ENCODE data around the gene LSM6.

The LSM6 gene

GRCh38 chr4:146178126-146178525 is 2.6 kb downstream of the LSM6 start:
- no peak for DNase-seq (ENCODE audit: extremely low spot score)
- TF ChIP-seq CTCF (IDR thresholded peaks at IDR 0.05; ENCODE audit: control extremely low read depth, extremely low read depth, low read depth, missing control alignments), result no peak
- POLR2A ChIA-PET, result no interaction called here
- CTCF ChIA-PET, result no interaction called here

GRCh38 chr4:146179784-146180370 is 4.4 kb downstream of the LSM6 start:
- no peak for DNase-seq (ENCODE audit: extremely low spot score)
- no peak for TF ChIP-seq CTCF (IDR thresholded peaks at IDR 0.05; ENCODE audit: control extremely low read depth, extremely low read depth, low read depth, missing control alignments)
- POLR2A ChIA-PET, result no interaction called here
- CTCF ChIA-PET, result interaction anchor here (1.0 to 2.6 kb wide), 8 partner anchors 8 to 85 kb away, joined by 4 to 8 read pairs (median 6); no protein-coding TSS in a partner anchor

GRCh38 chr4:146182443-146182842 is 6.9 kb downstream of the LSM6 start:
- POLR2A ChIA-PET, result no interaction called here
- CTCF ChIA-PET, result no interaction called here
- TF ChIP-seq CTCF (IDR thresholded peaks at IDR 0.05; ENCODE audit: control extremely low read depth, extremely low read depth, low read depth, missing control alignments), result no peak
- no peak for DNase-seq (ENCODE audit: extremely low spot score)

DNA sequence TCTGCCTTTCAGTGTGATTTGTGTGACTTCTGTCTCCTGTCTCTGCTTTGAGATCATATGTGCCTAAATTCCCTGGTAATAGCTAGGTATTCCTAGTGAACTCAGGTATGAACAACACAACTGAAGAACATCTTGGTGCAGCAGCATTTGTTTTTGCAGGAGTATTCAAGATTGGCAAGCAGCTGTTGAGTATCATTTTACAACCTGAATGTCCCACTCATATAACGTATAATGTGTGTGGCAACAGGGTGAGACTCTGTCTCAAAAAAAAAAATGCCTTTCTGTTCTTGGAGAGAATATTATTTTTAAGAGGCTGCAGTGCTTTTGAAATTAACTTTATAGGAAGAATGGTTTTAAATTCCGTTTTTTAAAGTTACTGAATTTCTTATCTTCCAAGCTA is 7.7 kb downstream of the LSM6 start:
- ChIA-PET CTCF (interaction anchor here (1.0 kb wide), 2 partner anchors 10 to 35 kb away, joined by 3 read pairs; no protein-coding TSS in a partner anchor), POLR2A (no interaction called here)
- no peak for DNase-seq (ENCODE audit: extremely low spot score)
- TF ChIP-seq CTCF (IDR thresholded peaks at IDR 0.05; ENCODE audit: control extremely low read depth, extremely low read depth, low read depth, missing control alignments), result no peak

- TF ChIP-seq CTCF (IDR thresholded peaks at IDR 0.05; ENCODE audit: control extremely low read depth, extremely low read depth, low read depth, missing control alignments), result no peak
Observed at GRCh38 chr4:146186041-146186440, 10.5 kb downstream of the LSM6 start.

DNA sequence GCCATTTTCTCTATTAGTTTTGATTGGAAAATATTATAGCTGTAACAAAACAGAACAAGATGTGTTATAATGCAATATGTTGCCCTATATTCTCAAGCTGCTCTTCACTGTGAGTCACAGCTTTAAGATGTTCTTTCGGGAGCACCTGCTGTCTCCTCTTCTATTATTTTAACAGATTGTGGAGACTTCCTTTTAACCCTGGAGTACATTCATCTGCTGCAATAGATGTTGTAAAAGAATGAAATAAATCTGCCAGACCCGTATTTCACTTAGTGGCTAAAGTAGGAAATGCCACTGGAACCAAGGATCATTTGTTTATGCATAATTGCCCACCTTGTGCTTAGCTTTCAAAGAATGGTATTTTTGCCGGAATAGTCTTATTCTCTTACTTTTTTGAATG is 11.1 kb downstream of the LSM6 start:
- CTCF ChIA-PET, result interaction anchor here (1.2 to 1.3 kb wide), 2 partner anchors 22 to 91 kb away, joined by 3 read pairs; no protein-coding TSS in a partner anchor
- POLR2A ChIA-PET, result no interaction called here
- TF ChIP-seq CTCF (IDR thresholded peaks at IDR 0.05; ENCODE audit: control extremely low read depth, extremely low read depth, low read depth, missing control alignments), result no peak
- no peak for DNase-seq (ENCODE audit: extremely low spot score)

More at GRCh38 chr4:146186041-146186440, 10.5 kb downstream of the LSM6 start:
- ChIA-PET CTCF (interaction anchor here (1.2 to 1.3 kb wide), 2 partner anchors 22 to 90 kb away, joined by 3 read pairs; no protein-coding TSS in a partner anchor), POLR2A (no interaction called here)
- DNase-seq (ENCODE audit: extremely low spot score), result no peak
